GM13977 (cell line): ENCODE data around the gene FARP1.

Source experiments
- DNase-seq: peaks from one replicate; pipeline ENCODE4 v3.0.0; 2012; ENCODE audit warnings: low spot score
- CTCF ChIP-seq: IDR thresholded peaks from 2 replicates; pipeline ENCODE4 v1.5.1; 2012; ENCODE audit warnings: mild to moderate bottlenecking, control low read depth; ENCODE audit not compliant: insufficient read depth; ENCODE audit errors: extremely low read depth, missing control alignments
- in situ Hi-C: fragments of 300-500 bp; cut with MboI; formaldehyde crosslinking; loops from one replicate; pipeline ENCODE4 v1.12.0; 2022; ENCODE audit warnings: low sequenced_read_pairs, low pct_unique_long_range_greater_than_20kb, mixed read lengths, inconsistent platforms; ENCODE audit not compliant: unreplicated experiment

The FARP1 gene

GRCh38 chr13:98503175-98504028 is 360.5 kb downstream of the FARP1 start:
- no peak for TF ChIP-seq CTCF
- in situ Hi-C loops = no loop called here
- DNase-seq = no peak

- no peak for TF ChIP-seq CTCF
- no peak for DNase-seq
- in situ Hi-C loops = no loop called here
Measured at GRCh38 chr13:98504029-98504351, 361.1 kb downstream of the FARP1 start.

- in situ Hi-C loops = no loop called here
- peak; percentile 61 for DNase-seq
- TF ChIP-seq CTCF = no peak
Measured at GRCh38 chr13:98504371-98504963, 361.6 kb downstream of the FARP1 start.
